Panc1 (cell line): ENCODE measurements around the gene CEP120.

ENCODE experiments used
- POLR2AphosphoS5 ChIP-seq: IDR thresholded peaks from 2 replicates; pipeline ENCODE4 v1.6.1; 2012; ENCODE audit warnings: mild to moderate bottlenecking, low read depth, low read length, moderate library complexity
- SIN3A ChIP-seq: IDR thresholded peaks from 2 replicates; pipeline ENCODE4 v1.6.1; 2012; ENCODE audit warnings: low read depth, mild to moderate bottlenecking, low read length, moderate library complexity, borderline replicate concordance; ENCODE audit not compliant: insufficient read depth
- TCF7L2 ChIP-seq: IDR thresholded peaks from 2 replicates; pipeline ENCODE4 v1.6.1; 2011; ENCODE audit warnings: mild to moderate bottlenecking, low read depth, low read length, inconsistent platforms
- TF ChIP-seq, protein P1 (sequence below): fragments of 450-650 bp; IDR thresholded peaks from 2 replicates; pipeline ENCODE4 v1.5.1; 2017; ENCODE audit warnings: mild to moderate bottlenecking
- TF ChIP-seq, protein P2 (sequence below), 2 experiments: IDR thresholded peaks; 2 replicates each; pipeline ENCODE4 v1.6.1; 2011 to 2012; ENCODE audit warnings: low read depth in 2 of 2, control low read depth in 1 of 2, low read length in 1 of 2, mild to moderate bottlenecking in 1 of 2, moderate library complexity in 1 of 2; ENCODE audit not compliant: insufficient read depth in 1 of 2

DNA sequence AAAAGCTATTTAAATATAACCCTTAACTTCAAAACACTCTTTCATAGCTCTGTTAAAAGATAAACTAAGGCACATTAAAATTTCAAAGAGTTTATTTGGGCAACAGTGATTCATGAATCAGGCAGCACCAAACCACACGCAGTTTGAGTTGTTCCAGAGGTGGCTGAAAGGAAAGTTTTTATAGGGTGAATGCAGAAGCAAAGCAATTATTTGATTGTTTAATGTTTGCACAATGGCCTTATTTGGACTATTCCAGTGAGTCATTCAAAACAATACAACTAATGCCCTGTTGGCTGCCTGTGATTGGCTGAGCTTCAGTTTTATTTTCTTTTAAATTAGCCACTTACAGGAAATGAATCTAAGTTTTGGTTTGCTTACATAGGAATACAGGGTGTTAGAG is 125.3 kb downstream of the CEP120 start:
- TF ChIP-seq, protein P1, sequence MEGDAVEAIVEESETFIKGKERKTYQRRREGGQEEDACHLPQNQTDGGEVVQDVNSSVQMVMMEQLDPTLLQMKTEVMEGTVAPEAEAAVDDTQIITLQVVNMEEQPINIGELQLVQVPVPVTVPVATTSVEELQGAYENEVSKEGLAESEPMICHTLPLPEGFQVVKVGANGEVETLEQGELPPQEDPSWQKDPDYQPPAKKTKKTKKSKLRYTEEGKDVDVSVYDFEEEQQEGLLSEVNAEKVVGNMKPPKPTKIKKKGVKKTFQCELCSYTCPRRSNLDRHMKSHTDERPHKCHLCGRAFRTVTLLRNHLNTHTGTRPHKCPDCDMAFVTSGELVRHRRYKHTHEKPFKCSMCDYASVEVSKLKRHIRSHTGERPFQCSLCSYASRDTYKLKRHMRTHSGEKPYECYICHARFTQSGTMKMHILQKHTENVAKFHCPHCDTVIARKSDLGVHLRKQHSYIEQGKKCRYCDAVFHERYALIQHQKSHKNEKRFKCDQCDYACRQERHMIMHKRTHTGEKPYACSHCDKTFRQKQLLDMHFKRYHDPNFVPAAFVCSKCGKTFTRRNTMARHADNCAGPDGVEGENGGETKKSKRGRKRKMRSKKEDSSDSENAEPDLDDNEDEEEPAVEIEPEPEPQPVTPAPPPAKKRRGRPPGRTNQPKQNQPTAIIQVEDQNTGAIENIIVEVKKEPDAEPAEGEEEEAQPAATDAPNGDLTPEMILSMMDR = no peak
- TF ChIP-seq POLR2AphosphoS5 (no peak), TCF7L2 (no peak), SIN3A (no peak)
- TF ChIP-seq, protein P2, sequence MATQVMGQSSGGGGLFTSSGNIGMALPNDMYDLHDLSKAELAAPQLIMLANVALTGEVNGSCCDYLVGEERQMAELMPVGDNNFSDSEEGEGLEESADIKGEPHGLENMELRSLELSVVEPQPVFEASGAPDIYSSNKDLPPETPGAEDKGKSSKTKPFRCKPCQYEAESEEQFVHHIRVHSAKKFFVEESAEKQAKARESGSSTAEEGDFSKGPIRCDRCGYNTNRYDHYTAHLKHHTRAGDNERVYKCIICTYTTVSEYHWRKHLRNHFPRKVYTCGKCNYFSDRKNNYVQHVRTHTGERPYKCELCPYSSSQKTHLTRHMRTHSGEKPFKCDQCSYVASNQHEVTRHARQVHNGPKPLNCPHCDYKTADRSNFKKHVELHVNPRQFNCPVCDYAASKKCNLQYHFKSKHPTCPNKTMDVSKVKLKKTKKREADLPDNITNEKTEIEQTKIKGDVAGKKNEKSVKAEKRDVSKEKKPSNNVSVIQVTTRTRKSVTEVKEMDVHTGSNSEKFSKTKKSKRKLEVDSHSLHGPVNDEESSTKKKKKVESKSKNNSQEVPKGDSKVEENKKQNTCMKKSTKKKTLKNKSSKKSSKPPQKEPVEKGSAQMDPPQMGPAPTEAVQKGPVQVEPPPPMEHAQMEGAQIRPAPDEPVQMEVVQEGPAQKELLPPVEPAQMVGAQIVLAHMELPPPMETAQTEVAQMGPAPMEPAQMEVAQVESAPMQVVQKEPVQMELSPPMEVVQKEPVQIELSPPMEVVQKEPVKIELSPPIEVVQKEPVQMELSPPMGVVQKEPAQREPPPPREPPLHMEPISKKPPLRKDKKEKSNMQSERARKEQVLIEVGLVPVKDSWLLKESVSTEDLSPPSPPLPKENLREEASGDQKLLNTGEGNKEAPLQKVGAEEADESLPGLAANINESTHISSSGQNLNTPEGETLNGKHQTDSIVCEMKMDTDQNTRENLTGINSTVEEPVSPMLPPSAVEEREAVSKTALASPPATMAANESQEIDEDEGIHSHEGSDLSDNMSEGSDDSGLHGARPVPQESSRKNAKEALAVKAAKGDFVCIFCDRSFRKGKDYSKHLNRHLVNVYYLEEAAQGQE (IDR thresholded peaks at IDR 0.05; ENCODE audit: insufficient read depth in 1 of 2, low read depth in 2 of 2, low read length in 1 of 2) = no peak
